Cerebellar cortex (tissue), 1 donor: ENCODE measurements around the gene CACNA2D3.
"Not testable (repeated sequence)": the region's sequence is repeated elsewhere in the genome, so short reads cannot be mapped to it uniquely, and the experiment has no call there.

Experiments
- DNase-seq: peaks from one replicate; pipeline ENCODE4 v3.0.0-alpha.2; 2015; ENCODE audit warnings: low spot score

Gene CACNA2D3

DNA sequence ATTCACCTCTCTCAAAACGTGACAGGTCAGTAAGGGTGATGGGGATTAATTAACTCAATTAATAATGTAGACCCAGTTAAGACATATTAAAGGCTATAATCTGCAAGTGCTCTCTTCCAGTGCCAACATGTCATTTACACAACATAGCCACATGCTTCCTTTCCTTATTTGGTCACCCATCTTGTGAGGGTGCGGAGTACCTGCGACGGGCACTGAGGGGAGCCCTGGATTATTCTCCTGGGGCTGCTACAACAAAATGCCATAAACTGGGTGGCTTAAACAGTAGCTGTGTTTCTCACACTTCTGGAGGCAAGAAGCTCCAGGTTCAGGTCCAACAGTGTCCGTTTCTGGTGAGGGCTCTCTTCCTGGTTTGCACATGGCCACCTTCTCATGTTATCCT lies 962.9 kb downstream of the CACNA2D3 start:
- no peak for DNase-seq

DNA sequence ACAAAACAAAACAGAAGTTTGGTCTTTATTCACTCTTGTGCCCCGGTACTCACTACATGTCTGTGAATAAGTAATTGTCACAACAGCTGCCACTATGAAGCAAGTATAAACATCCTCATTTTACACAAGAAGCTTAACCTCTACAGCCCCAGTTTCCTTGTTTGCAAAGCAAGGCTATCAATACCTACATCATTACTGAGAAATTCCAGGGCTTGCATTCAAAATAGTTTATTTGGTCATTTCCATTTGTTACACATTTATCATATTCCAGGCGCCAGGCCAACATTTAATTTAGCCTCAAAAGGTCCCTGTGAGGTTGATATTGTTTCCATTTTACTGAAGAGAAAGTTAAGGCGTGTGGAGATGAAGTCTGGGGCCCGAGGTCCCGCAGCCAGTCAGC lies 966.9 kb downstream of the CACNA2D3 start:
- DNase-seq, result no peak

DNA sequence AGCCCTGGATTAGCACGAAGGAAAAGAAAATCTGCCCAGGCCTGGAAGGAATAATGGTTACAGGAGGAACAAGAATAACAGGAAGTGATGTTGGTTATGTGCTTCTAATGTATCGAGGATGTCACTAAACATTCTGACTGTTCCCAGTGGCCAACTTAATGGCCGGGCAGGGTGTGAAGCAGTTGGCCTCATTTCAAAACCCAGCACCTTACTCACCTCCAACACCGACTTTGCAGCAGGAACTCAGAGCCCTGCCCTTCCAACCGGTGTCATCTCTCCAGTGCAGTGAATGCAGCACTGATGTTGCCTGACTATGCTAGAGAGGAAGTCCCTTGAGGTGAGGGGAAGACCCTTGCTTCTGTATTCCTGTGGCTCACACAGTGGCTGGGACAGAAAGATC lies 967.9 kb downstream of the CACNA2D3 start:
- DNase-seq, result peak; percentile 24

DNA sequence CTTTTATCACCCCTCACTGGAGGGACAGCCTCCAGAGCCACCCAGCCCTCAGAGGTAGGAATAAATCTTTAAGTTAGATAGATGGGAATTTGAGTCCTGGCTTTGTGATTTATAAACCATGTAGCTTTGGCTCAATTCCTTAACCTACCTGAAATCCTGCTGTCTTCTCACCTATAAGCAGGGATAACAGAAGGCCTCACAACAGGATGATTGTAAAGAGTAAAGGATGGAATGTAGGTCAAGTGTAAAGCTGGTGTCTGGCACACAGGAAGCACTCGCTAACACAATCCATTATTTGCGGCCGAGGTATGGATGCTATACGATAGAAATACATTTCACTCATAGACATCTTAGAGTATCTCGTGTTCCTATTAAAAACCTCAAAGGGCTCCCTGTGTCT lies 968.4 kb downstream of the CACNA2D3 start:
- peak; percentile 71 for DNase-seq

DNA sequence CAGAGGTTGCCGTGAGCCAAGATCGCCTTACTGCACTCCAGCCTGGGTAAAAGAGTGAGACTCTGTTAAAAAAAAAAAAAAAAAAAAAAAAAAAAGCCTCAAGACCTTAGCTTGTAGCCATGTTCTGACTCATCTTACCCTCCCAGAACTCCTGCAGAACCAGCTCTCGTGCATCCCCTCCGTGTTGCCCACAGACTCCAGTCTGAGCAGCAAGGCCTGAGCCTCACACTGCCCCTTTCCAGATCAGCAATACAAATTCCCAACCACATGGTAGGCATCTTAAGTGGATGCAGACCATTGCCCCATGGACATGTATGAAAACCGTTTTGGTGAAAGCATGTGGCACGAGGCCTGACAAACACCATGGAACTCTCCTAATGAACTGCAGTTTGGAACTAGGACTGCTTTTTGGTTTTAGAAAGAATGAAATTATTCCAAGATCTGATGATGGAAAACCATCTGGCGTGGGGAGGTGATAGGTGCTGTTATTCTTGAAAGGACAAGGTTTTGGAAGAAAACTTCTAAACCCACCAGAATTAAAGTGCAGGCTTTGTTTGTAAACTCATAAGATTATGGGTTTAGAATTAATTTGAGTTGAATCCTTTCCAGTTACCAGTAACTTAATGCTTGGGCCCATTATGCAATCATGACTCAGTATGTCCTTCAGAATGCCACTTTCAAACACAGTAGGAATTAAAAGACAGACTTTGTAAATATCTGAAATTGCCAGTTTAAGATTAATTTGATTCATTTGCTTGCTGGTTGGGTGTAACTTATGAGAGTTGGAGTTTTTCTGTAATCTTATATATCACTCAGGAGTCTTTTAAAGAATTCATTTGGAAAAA lies 969.3 kb downstream of the CACNA2D3 start:
- DNase-seq, result peak; percentile 15

DNA sequence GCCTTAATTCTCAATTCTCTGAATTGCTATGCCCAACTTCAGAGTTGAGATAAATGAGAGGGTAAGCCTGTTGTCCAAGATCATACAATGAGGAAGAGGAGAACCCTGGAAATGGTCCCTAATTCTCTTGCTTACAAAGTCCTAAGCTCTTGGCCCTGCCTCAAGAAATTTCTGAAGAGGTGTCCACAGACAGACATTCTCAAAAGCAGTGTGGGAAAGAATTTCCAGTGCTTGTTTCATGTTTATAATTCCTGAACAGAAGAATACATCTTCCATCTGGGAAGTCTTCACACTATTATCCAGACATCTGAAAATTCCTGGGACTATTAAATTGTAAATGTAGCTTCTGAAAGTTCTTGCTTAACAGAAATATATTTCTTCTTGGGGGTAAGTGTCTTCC lies 972.3 kb downstream of the CACNA2D3 start:
- DNase-seq, result no peak

DNA sequence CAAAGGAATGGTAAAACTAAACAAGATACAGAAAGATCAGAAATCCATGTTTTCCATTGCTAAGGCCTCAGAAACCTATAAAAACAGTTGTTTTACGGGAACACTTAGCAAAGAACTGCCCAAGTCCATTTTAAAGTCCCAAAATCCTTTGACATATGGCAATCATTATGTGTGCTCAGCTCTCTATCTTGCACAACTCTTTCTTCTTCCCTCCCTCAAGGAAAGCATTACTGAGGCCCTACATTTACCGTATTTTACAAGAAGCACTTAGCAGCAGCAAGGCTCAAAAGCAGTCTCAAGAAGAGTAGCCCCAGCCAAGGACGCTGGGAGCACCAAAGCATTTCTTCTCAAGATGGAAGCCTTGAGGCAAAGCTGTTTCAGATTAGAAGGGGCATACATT lies 975.1 kb downstream of the CACNA2D3 start:
- no peak for DNase-seq

DNA sequence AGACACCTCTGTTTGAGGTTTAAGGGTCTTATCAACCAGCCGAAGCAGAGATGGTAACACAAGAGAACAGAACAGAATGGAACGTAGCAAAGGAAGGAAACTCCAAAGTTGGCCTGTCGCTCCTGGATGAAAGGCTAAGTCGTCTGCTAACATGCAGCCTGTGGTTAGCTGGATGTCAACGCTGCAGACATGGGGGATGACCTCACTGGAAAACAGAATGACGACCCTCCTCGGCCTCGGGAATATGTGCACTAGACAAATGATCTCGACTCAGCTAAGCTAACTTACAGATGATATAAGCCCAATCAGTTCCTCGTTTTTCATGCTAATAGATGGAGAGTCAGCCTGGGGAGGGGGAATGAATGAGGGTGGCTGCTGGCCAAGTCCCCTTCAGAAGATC lies 983.3 kb downstream of the CACNA2D3 start:
- no peak for DNase-seq

DNA sequence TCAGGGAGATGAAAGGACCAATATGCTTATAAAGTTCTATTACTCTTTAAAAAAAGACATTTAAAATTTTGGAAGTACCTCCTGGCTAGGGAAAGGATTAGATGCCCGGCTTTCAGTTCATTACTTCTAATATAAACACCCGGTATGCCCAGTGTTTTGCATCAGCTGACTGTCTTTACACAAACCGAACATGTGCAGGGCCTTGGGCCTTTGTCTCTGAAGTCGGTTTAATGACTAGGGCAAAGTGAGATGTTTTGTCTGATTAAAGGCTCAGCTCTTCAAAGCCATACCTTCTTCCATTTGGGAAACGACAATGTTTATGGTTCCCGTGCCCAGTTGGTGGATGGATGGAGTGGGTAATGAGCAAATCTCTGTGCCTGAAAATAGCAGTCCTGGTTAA lies 984.8 kb downstream of the CACNA2D3 start:
- DNase-seq, result no peak

DNA sequence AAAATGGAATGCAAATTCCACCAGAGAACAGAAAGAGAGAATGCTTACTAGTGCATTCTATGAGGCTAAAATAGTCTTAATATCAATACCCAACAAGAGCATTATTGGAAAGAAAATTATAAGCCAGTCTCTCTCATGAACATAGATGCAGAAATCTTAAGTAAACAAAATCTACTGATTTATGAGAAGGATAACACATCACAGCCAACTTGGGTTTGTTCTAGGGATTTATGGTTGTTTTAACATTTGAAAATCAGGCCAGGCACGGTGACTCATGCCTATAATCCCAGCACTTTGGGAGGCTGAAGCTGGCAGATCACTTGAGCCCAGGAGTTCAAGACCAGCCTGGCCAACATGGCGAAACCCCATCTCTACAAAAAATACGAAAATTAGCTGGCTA lies 989.6 kb downstream of the CACNA2D3 start:
- DNase-seq, result not testable (repeated sequence)

DNA sequence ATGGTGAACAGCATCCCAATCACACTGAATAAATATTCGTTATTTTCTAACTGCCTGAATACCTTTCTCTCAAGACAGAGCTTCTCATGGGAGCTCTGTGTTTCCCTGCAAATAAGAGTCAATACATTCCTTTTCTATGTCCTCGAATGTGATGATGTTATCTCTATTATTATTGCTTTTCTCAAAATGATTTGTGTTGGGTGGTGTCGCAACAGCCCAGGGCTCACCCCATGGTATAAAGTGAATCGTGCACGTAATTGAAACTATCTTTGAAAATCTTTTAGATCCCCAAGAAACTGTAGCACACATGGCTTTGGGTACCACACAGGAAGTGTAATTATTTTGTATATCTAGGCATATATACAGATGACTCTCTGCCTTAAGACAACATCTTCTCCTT lies 996.1 kb downstream of the CACNA2D3 start:
- DNase-seq, result no peak

DNA sequence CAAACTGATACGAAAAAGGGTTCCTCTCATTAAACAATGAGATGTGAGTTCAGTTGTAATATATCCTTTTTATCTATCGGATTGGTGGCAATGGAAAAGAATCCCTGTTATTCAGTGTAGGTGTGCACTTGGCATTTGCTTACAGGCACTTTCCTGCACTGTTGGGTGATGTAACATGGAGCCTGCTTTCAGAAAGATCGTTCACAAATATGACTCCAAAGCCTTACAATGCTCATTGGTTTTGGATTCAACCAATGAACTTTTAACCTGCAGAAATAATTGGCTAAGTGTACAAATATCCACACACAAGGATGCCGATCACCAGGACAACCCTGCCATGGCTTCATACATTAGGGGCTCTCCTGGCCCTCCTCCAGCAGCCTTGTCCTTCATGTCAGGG lies 996.9 kb downstream of the CACNA2D3 start:
- no peak for DNase-seq

DNA sequence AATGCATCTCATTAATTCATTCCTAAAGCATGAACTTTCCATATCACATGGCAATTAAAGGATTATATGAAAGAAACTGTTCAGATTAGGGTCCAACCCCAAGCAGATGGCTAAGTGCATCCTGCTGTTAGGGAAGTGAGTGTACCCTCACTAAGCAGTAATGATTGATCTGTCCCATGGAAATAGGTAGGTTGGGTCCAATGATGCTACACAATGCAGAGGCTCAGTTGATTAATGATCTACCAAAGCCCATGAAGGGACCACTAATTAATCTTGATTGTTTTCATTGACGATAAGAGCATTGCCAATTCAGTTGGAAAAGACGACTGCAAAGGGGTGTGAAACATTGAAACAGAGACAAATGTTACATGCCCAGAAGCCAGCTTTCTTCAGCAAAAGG lies 1000.0 kb downstream of the CACNA2D3 start:
- no peak for DNase-seq
